H9 (cell line): Measurements from ENCODE around the gene SLC48A1. TPM values are rescaled to one million over a fixed set of nuclear protein-coding genes. Genes with fewer than 3 reads are reported as not detected.
A peak's percentile ranks its signal among the peaks of the same experiment; 100 is the strongest.

ENCODE experiments used
- DNase-seq: peaks from one replicate; pipeline ENCODE4 v3.0.0-alpha.2; 2017
- H2AFZ ChIP-seq: one replicate; pipeline ENCODE4 v1.6.1; 2013; ENCODE audit warnings: mild to moderate bottlenecking, low read length, control low read depth, moderate library complexity
- H2AK5ac ChIP-seq: 2 replicates; pipeline ENCODE4 v1.6.1; 2013; ENCODE audit warnings: low read length, control low read depth, mixed read lengths; ENCODE audit not compliant: insufficient read length
- H2BK120ac ChIP-seq: one replicate; pipeline ENCODE4 v1.6.1; 2013; ENCODE audit warnings: low read depth, mild to moderate bottlenecking, low read length, control low read depth, inconsistent platforms; ENCODE audit not compliant: poor library complexity, severe bottlenecking
- H2BK12ac ChIP-seq: 2 replicates; pipeline ENCODE4 v1.6.1; 2013; ENCODE audit warnings: low read length, control low read depth, mixed read lengths, low read depth; ENCODE audit not compliant: insufficient read length
- H2BK15ac ChIP-seq: 2 replicates; pipeline ENCODE4 v1.6.1; 2013; ENCODE audit warnings: low read depth, low read length, control low read depth
- H2BK20ac ChIP-seq: one replicate; pipeline ENCODE4 v1.6.1; 2013; ENCODE audit warnings: low read depth, mild to moderate bottlenecking, low read length, control low read depth, inconsistent platforms; ENCODE audit not compliant: poor library complexity, severe bottlenecking
- H2BK5ac ChIP-seq: 2 replicates; pipeline ENCODE4 v1.6.1; 2013; ENCODE audit warnings: low read length, control low read depth, mixed read lengths; ENCODE audit not compliant: insufficient read length
- H3K14ac ChIP-seq: 2 replicates; pipeline ENCODE4 v1.6.1; 2013; ENCODE audit warnings: low read length, control low read depth; ENCODE audit not compliant: insufficient read depth
- H3K18ac ChIP-seq: 2 replicates; pipeline ENCODE4 v1.6.1; 2013; ENCODE audit warnings: low read depth, mild to moderate bottlenecking, mixed read lengths, low read length, control low read depth; ENCODE audit not compliant: insufficient read length
- H3K23ac ChIP-seq: 2 replicates; pipeline ENCODE4 v1.6.1; 2013; ENCODE audit warnings: low read length, control low read depth, mixed read lengths, low read depth; ENCODE audit not compliant: insufficient read length
- H3K23me2 ChIP-seq: 2 replicates; pipeline ENCODE4 v1.6.1; 2013; ENCODE audit warnings: low read depth, mild to moderate bottlenecking, mixed read lengths, low read length, control low read depth; ENCODE audit not compliant: insufficient read length, poor library complexity, severe bottlenecking
- H3K27ac ChIP-seq: 2 replicates; pipeline ENCODE4 v1.5.1; 2013; ENCODE audit warnings: low read length, control low read depth, mixed read lengths, low read depth; ENCODE audit not compliant: insufficient read length
- H3K27me3 ChIP-seq: 2 replicates; pipeline ENCODE4 v1.6.1; 2013; ENCODE audit warnings: low read length, control low read depth, inconsistent platforms; ENCODE audit not compliant: insufficient read depth
- H3K4ac ChIP-seq: 2 replicates; pipeline ENCODE4 v1.6.1; 2013; ENCODE audit warnings: low read depth, mild to moderate bottlenecking, control low read depth, inconsistent platforms, low read length, moderate library complexity
- H3K4me1 ChIP-seq: 2 replicates; pipeline ENCODE4 v1.6.1; 2013; ENCODE audit warnings: low read length, control low read depth, inconsistent platforms; ENCODE audit not compliant: insufficient read depth
- H3K4me2 ChIP-seq: 2 replicates; pipeline ENCODE4 v1.6.1; 2013; ENCODE audit warnings: low read length, control low read depth, mixed read lengths; ENCODE audit not compliant: insufficient read length, insufficient read depth
- H3K56ac ChIP-seq: 2 replicates; pipeline ENCODE4 v1.6.1; 2013; ENCODE audit warnings: low read depth, mild to moderate bottlenecking, mixed read lengths, low read length, control low read depth; ENCODE audit not compliant: insufficient read length
- H3K79me1 ChIP-seq: 2 replicates; pipeline ENCODE4 v1.6.1; 2013; ENCODE audit warnings: low read depth, mild to moderate bottlenecking, moderate library complexity, low read length, control low read depth, inconsistent platforms; ENCODE audit not compliant: insufficient read depth, poor library complexity, severe bottlenecking
- H3K79me2 ChIP-seq: 2 replicates; pipeline ENCODE4 v1.6.1; 2013; ENCODE audit warnings: low read length, control low read depth, inconsistent platforms; ENCODE audit not compliant: insufficient read depth
- H3K9ac ChIP-seq: 2 replicates; pipeline ENCODE4 v1.6.1; 2013; ENCODE audit warnings: low read length, control low read depth, mixed read lengths; ENCODE audit not compliant: insufficient read length; ENCODE audit errors: extremely low read depth
- H3K9me3 ChIP-seq: one replicate; pipeline ENCODE4 v1.6.1; 2013; ENCODE audit warnings: low read depth, low read length, inconsistent platforms; ENCODE audit not compliant: control insufficient read depth
- H3T11ph ChIP-seq: one replicate; pipeline ENCODE4 v1.6.1; 2013; ENCODE audit warnings: mild to moderate bottlenecking, low read length, control low read depth, inconsistent platforms
- H4K20me1 ChIP-seq: one replicate; pipeline ENCODE4 v1.6.1; 2013; ENCODE audit not compliant: control insufficient read depth, insufficient read length, insufficient read depth
- H4K5ac ChIP-seq: 2 replicates; pipeline ENCODE4 v1.6.1; 2013; ENCODE audit warnings: low read depth, mild to moderate bottlenecking, mixed read lengths, low read length, control low read depth; ENCODE audit not compliant: insufficient read length
- H4K8ac ChIP-seq: replicated peaks from 2 replicates; pipeline ENCODE4 v1.6.1; 2013; ENCODE audit warnings: low read length, control low read depth, mixed read lengths, low read depth; ENCODE audit not compliant: insufficient read length
- H4K91ac ChIP-seq: 2 replicates; pipeline ENCODE4 v1.6.1; 2013; ENCODE audit warnings: low read depth, mild to moderate bottlenecking, moderate library complexity, mixed read lengths, low read length, control low read depth; ENCODE audit not compliant: insufficient read length
- H3K27ac Mint-ChIP-seq, 3 experiments: 2 replicates in 2 of 3; 3 replicates in 1 of 3; pipeline ENCODE4 v1.8.0; 2020 to 2021; ENCODE audit warnings: mixed read lengths in 3 of 3, mild to moderate bottlenecking in 1 of 3, moderate library complexity in 1 of 3
- H3K27me3 Mint-ChIP-seq: 2 replicates; pipeline ENCODE4 v1.8.0; 2021; ENCODE audit warnings: low read depth, mild to moderate bottlenecking, moderate library complexity, mixed read lengths
- H3K36me3 Mint-ChIP-seq, 3 experiments: 2 replicates in 2 of 3; 3 replicates in 1 of 3; pipeline ENCODE4 v1.8.0; 2020 to 2021; ENCODE audit warnings: low read depth in 3 of 3, mixed read lengths in 3 of 3; ENCODE audit not compliant: insufficient read depth in 1 of 3
- H3K4me1 Mint-ChIP-seq, 2 experiments: 2 replicates each; pipeline ENCODE4 v1.8.0; 2020; ENCODE audit warnings: mixed read lengths in 2 of 2
- H3K4me3 Mint-ChIP-seq, 2 experiments: 2 replicates in 1 of 2; 3 replicates in 1 of 2; pipeline ENCODE4 v1.8.0; 2020 to 2021; ENCODE audit warnings: mild to moderate bottlenecking in 2 of 2, mixed read lengths in 2 of 2, moderate library complexity in 1 of 2
- H3K9me3 Mint-ChIP-seq, 2 experiments: 2 replicates in 1 of 2; 3 replicates in 1 of 2; pipeline ENCODE4 v1.8.0; 2020; ENCODE audit warnings: mild to moderate bottlenecking in 2 of 2, mixed read lengths in 2 of 2, moderate library complexity in 1 of 2
- WGBS: extraction: QIAGEN DNeasy Blood & Tissue Kit; methylation state at CpG from one replicate; pipeline ENCODE4 v1.1.7; 2013; ENCODE audit warnings: missing lambda C conversion rate, low lambda C conversion rate, mixed read lengths; ENCODE audit not compliant: insufficient read length; ENCODE audit errors: extremely low coverage; 5-methylcytosine and 5-hydroxymethylcytosine counted together
- total RNA-seq: library from RNA; stranded (reverse); gene quantifications from 2 replicates; pipeline ENCODE4 v1.2.1, GENCODE V29; 2021
- TF ChIP-seq, protein P1 (sequence below): fragments of 200-600 bp; sonication (generic); conservative IDR thresholded peaks from 3 replicates; pipeline ENCODE4 v1.8.0; 2021; ENCODE audit warnings: antibody characterized with exemption, mild to moderate bottlenecking

The SLC48A1 gene
- total RNA-seq, 1 experiment from 2014 or later: 10.6 TPM

DNA sequence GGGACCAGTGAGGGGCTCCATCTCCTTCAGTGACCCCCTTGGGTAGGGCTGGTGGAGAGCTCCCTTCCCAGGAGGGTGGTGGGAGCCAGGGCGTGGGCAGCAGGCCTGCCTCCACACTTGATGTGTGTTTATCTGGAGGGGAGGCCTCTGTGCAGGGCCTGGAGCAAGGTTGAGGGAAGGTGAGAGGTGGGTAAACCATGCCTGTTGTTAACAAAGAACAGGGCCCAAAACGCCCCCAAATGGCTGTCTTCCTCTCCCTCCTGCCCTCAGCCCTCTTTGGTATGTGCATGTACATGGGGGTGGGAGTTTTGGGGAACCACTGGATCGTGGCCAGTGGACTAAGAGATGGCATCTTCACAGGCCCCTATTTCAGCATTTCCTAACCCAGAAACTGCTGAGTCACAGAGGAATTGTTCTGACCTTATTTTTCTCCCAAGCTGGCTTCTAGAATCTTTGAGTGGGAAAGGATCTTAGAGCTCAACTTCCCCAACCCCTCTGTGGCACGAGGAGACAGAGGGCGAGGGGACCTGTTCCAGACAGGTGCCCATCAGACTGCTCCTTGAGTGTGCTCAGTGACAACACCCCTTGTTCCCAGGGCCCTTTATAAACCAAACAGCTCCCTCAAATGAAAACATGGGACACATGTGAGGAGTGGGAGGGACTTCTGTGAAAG is 3.6 kb downstream of the SLC48A1 start:
- Mint-ChIP-seq H3K9me3 (no peaks in the 10 kb centered on the region), H3K27me3 (peaks cover 31% of the 10 kb centered on the region), H3K4me1 (peaks cover 28 to 46% of the 10 kb centered on the region in 2 experiments), H3K36me3 (peaks cover 0 to 1% (median 0%) of the 10 kb centered on the region in 3 experiments; a peak in 2 of 7 replicates), H3K4me3 (no peak overlapping the region), H3K27ac (peak overlapping the region in 2 of 3 experiments; percentile 77 to 94; a peak in 3 of 7 replicates)
- Histone ChIP-seq H3K27me3 (no peaks in the 10 kb centered on the region), H4K20me1 (peaks cover 2% of the 10 kb centered on the region), H3K18ac (no peak overlapping the region), H3K23me2 (peaks cover 6% of the 10 kb centered on the region), H2BK120ac (no peak overlapping the region), H2BK12ac (no peak overlapping the region), H3K79me1 (no peaks in the 10 kb centered on the region), H3K9ac (no peak overlapping the region), H3T11ph (no peak overlapping the region), H3K4ac (no peak overlapping the region), H3K4me2 (no peak overlapping the region), H3K79me2 (no peaks in the 10 kb centered on the region), H2BK15ac (no peak overlapping the region), H3K9me3 (no peaks in the 10 kb centered on the region), H4K5ac (no peak overlapping the region), H4K91ac (no peak overlapping the region), H2BK5ac (no peak overlapping the region), H2BK20ac (no peak overlapping the region), H3K14ac (no peak overlapping the region), H3K23ac (no peak overlapping the region), H3K4me1 (peaks cover 3% of the 10 kb centered on the region; the same call in 1 of the 2 replicates), H2AFZ (no peak overlapping the region), H3K56ac (no peak overlapping the region), H4K8ac (no peak overlapping the region), H2AK5ac (no peak overlapping the region), H3K27ac (no peak overlapping the region)
- TF ChIP-seq, protein P1, sequence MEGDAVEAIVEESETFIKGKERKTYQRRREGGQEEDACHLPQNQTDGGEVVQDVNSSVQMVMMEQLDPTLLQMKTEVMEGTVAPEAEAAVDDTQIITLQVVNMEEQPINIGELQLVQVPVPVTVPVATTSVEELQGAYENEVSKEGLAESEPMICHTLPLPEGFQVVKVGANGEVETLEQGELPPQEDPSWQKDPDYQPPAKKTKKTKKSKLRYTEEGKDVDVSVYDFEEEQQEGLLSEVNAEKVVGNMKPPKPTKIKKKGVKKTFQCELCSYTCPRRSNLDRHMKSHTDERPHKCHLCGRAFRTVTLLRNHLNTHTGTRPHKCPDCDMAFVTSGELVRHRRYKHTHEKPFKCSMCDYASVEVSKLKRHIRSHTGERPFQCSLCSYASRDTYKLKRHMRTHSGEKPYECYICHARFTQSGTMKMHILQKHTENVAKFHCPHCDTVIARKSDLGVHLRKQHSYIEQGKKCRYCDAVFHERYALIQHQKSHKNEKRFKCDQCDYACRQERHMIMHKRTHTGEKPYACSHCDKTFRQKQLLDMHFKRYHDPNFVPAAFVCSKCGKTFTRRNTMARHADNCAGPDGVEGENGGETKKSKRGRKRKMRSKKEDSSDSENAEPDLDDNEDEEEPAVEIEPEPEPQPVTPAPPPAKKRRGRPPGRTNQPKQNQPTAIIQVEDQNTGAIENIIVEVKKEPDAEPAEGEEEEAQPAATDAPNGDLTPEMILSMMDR: no peak
- DNase-seq: no peak
- no CpG with 5 or more reads among the region's 5 CpGs for WGBS
